ENCODE results near the gene HACD4. TPM values are rescaled to one million over a fixed set of nuclear protein-coding genes. Genes with fewer than 3 reads are reported as not detected.

The HACD4 gene
- polyA plus RNA-seq, 3 donors = 2.8 to 3.3 (median 2.9) TPM

GRCh38 chr9:21029661-21030060 lies 1.8 kb downstream of the HACD4 start:
- no peak for DNase-seq (ENCODE audit: extremely low read depth in 1 of 11, low read depth in 9 of 11, low spot score in 4 of 11)

- DNase-seq (ENCODE audit: extremely low read depth in 1 of 11, low read depth in 9 of 11, low spot score in 4 of 11) = no peak
Observed at GRCh38 chr9:21028466-21028865, 3.0 kb downstream of the HACD4 start.

GRCh38 chr9:21027295-21027694 lies 4.1 kb downstream of the HACD4 start:
- no peak for DNase-seq (ENCODE audit: extremely low read depth in 1 of 11, low read depth in 9 of 11, low spot score in 4 of 11)

GRCh38 chr9:21023861-21024260 lies 7.6 kb downstream of the HACD4 start:
- no peak for DNase-seq (ENCODE audit: extremely low read depth in 1 of 11, low read depth in 9 of 11, low spot score in 4 of 11)

DNA sequence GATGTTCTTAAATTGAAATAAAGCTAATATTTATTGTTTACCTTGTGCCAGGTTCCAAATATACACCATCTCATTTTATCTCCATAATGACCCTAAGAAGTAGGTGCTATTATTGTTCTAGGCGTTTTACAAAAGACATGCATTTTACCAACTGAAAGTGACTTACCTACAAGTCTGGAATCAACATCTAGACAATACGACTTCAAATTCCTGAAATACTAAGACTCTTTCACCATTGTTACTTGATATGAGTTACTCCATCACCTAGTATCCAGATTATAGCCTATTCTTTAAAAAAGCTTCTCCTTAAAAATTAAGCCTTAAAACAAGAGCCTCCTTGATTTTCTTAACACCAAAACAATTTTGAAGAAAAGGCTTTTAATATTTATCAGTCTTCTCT lies 13.3 kb downstream of the HACD4 start:
- no peak for DNase-seq (ENCODE audit: extremely low read depth in 1 of 11, low read depth in 9 of 11, low spot score in 4 of 11)

DNA sequence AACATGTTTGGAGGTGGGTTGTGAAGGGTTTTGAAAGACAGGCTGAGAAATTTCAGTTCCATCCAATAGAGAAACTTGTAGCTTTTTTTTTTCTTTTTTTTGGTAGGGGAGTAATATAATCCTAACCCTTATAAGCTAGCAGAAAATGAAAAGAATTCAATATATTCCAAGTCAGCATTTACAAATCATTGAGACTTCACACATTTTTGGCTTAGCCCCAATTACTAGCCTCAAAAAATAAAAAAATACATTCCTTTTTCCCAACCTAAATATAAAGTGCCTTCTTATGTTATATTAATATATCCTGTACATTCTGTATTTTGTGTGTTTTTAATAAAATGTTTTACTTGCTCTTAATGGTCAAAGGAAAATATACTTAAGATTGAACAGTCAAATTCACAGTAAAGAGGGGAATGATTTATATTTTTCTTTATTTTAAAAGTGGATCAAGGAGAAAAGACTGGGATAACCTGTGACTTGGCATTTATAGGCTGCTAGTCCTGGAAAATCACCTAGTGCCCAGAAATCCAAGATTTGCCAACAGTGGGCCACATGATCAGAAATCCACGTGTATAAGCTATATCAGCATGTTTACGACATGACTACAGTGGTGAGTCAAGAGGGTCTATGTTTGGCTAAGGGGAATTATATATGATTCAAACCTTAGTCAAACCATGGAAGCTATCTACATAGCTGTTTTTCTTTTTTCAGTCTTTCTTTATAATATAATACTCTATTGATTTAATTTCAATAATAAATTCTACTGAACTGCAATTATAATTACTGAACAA lies 14.5 kb downstream of the HACD4 start:
- no peak for DNase-seq (ENCODE audit: extremely low read depth in 1 of 11, low read depth in 9 of 11, low spot score in 4 of 11)

- no peak for DNase-seq (ENCODE audit: extremely low read depth in 1 of 11, low read depth in 9 of 11, low spot score in 4 of 11)
Observed at GRCh38 chr9:21015995-21016394, 15.4 kb downstream of the HACD4 start.

DNA sequence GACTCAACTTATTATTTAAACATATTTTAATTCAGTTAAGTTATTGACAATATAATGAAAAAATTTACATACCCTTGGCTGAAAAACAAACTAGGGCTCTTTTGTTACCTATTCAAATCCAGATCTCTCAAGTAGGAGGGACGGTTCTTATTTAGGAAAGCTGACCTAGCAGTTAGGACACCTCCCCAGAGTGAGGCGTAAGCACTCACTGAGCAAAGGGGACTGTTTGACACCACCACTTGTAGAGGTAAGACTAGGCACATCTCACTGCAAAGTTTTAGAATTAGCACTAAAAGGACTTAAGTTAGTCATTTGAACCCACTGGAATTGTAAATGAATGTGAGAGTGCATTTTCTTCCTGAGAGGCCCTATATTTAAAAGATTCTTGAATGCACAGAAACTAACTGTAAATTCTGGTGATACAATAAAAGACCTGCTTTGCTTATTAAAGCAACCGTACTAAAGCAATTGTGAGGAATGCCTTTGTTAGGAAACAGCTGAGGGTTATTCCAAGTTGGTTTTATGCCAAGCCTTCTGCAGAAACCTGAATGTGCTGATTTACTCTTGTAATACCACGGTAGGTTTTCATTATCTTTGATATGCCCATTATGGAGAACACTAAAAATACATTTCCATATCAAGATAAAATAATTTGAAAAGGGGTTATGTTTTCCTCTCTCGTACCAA lies 16.2 kb downstream of the HACD4 start:
- no peak for DNase-seq (ENCODE audit: extremely low read depth in 1 of 11, low read depth in 9 of 11, low spot score in 4 of 11)

DNA sequence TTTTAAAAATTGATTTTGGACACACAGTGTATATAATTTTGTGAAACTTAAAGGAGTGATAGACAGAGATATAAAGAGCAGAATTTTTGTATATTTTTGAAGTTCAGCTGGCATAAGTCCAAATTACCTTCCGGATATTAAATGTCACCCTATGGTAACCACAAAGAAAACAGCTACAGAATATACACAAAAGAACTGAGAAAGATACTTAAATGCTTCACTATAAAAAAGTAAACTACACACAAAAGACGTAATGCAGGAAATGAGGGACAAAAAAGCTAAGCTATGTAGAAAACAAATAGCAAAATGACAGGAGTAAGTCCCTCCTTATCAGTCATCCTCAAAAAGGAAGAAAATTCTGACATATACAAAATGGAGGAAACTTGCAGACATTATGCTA lies 29.4 kb downstream of the HACD4 start:
- DNase-seq (ENCODE audit: extremely low read depth in 1 of 11, low read depth in 9 of 11, low spot score in 4 of 11) = no peak

DNA sequence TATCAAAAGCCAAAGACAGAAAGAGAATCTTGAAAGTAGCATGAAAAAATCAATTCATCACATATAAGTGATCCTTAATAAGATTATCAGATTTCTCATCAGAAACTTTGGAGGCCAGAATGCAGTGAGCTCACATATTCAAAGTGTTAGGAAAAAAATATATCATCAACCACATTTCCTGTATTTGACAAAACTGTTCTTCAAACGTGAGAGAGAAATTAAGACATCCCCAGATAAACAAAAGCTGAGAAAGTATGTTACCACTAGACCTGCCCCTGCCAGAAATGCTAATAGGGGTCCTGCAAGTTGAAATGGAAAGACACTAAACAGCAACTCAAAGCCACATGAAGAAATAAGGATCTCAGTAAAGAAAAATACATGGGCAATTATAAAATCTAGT lies 29.9 kb downstream of the HACD4 start:
- DNase-seq (ENCODE audit: extremely low read depth in 1 of 11, low read depth in 9 of 11, low spot score in 4 of 11) = no peak

- DNase-seq (ENCODE audit: extremely low read depth in 1 of 11, low read depth in 9 of 11, low spot score in 4 of 11) = no peak
Observed at GRCh38 chr9:20997503-20998076, 33.9 kb downstream of the HACD4 start.

DNA sequence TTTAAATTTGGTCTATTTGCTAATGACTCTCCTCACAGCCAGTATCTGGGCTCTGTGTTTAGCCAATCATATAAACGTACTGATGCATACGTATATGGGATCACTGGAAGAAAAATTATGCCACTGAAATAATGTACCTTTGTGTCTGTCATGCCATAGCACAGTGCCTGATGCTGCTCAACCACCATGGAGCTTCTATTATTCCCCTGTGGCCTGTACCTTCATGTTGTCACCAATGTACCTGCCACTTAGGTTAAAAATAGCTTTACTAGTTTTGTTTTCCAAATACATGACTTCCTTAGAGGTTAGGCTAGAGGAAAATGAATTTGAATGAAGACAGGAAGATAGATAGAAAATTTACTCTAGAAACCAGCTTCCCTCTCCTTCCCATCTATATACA lies 34.6 kb downstream of the HACD4 start:
- DNase-seq (ENCODE audit: extremely low read depth in 1 of 11, low read depth in 9 of 11, low spot score in 4 of 11) = no peak

DNA sequence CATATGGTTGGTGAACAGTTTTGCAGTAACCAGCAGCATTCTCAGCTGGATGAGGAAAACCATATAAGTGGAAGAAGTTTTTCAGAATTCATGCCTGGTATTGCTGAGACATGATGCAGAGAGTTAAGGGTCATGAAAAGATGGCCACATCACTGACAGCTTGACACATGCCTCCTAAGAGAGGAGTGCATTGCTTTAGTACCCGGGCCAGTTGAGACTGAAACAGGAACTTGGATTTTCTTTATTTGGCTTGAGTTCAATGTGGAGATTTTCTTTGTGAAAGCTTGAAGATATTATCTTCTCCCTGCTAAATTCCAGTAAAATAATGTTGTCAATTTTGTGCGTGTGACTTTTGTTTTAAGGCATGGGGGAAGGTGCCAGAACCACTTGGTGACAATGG lies 35.8 kb downstream of the HACD4 start:
- no peak for DNase-seq (ENCODE audit: extremely low read depth in 1 of 11, low read depth in 9 of 11, low spot score in 4 of 11)

- DNase-seq (ENCODE audit: extremely low read depth in 1 of 11, low read depth in 9 of 11, low spot score in 4 of 11) = no peak
Observed at GRCh38 chr9:20994486-20994885, 37.0 kb downstream of the HACD4 start.

GRCh38 chr9:20990867-20991266 lies 40.6 kb downstream of the HACD4 start:
- no peak for DNase-seq (ENCODE audit: extremely low read depth in 1 of 11, low read depth in 9 of 11, low spot score in 4 of 11)

DNA sequence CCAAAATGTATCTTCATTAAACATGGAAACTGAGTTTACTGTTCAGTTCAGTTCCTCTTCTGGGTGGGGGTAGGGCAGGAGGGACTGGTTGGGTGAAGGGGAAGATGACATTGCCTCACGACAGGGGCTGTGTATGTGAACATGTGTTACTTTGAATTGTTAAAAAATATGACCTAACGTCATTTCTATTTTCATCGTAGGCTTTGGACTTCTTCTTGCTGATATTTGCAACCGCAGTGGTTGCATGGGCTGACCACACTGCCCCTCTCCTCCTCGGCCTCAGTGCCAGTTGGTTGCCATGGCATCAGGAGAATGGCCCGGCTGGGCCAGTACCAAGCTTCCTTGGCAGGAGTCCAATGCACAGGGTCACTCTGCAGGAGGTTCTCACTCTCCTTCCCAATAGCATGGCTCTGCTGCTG lies 41.5 kb downstream of the HACD4 start:
- no peak for DNase-seq (ENCODE audit: extremely low read depth in 1 of 11, low read depth in 9 of 11, low spot score in 4 of 11)

DNA sequence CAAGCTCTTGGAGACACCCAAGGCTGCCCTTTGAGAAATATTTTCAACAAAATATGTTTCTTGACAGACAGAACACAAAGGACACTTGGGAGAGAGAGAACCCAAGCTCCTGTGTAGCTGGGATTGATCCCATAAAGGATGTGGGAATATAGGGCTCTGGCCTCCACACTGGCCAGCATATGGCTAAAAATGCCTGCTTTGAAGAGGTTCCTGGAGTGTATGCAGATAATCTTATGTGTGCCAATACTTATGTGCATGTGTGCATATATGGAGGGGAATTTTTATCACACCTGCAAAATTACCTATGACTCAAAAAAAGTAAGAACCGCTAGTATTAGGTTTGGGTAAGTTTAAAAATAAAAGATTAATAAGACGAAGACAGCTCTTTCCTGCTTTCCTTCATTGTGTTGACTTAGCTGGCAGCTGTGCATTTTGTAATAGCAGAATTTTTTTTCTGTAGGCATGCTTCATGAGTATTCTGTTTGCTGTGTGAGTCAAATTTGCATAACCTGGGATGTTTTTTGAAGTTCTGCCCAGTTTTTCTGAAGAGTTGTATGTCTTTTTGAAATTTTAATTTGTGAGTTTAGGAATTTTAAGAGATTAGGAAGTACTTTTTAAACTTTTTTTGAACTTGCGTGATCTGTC lies 42.6 kb downstream of the HACD4 start:
- DNase-seq (ENCODE audit: extremely low read depth in 1 of 11, low read depth in 9 of 11, low spot score in 4 of 11) = no peak

DNA sequence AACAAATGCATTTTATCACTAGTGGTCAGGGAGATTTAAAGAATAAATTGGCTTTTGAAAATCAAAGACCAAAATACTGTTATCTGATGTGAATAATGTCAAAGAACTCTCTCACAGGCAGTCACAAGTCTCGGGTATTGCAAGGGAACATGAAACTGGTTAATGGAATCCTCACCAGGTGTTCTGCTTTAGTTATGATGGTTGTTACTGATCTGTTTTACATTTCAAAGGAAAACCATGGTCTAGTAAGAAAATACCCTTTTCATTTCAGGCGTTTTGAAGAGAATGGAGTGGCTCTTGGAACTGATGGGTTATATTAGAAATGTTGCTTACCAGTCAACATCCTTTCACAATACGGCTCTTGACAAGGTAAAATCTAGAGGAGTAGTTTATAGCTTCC lies 43.4 kb downstream of the HACD4 start:
- no peak for DNase-seq (ENCODE audit: extremely low read depth in 1 of 11, low read depth in 9 of 11, low spot score in 4 of 11)

DNA sequence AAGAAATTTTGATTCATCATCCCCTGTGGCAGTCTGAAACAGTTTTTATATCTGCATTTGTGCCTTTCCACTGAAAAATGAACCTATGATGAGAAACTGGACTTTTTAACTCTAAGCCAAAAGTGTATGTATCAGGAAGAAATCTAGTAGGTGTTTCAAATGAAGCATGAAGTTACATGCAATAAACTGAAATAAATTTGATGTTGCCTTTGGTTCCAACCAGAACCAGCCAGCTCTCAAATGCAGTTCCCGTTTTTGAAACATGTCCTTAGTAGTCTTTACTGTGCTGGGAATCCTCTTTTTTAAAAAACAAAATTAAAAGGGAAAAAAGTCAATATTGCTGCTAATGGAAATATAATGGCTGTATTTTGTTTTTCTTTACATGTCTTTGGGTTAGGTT lies 43.9 kb downstream of the HACD4 start:
- no peak for DNase-seq (ENCODE audit: extremely low read depth in 1 of 11, low read depth in 9 of 11, low spot score in 4 of 11)

Measured in renal cortex interstitium (tissue), 11 donors.